ENCODE measurements around the gene ETF1. TPM values are rescaled to one million over a fixed set of nuclear protein-coding genes. Genes with fewer than 3 reads are reported as not detected.

Gene ETF1
- total and polyA plus RNA-seq, 9 of the 15 experiments (the other 6 are each of a cell fraction or from before 2014, with no cell fraction given), result 53.7 to 209 (median 164) TPM

DNA sequence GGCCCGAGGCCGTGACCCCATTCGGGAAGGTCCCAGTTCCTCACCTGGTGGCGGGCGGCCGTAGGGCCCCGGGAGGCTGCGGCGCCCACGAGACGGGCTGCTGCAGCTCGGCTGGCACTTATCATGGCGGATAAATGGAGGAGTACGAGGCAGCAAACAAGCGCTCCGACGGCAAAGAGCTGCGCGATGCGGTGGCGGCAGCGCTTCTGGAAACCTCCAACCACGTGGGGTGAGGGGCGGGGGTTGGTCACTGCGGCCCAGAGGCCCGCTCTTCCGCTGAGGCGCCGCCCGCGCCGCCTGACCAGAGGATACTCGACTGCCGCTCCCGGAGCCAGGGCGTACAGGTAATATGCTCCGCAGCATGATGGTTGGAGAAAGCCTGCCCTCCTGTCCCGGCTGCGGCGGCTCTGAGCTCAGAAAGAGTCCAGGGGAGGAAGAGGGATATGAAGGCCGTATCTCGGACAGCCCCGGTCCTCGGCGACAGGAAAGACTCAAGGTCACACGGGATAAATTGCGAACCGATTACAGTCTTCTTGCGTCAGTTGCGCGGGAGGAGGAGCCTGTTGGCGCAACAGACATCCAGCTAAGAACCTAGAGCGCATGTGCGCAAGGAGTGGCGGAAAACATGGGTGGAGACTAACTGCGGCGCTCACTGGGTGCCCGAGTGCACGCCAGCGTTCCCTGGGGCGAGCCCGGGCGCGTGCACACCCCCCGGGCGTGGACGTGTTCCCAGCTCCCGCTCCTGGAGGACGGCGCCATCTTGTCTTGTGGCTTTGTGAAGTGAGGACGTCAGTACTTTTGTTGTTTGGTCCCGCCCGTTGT, 32.4 kb upstream of the ETF1 start, which contains the start of gene HSPA9 (continued):
- no peak for TF ChIP-seq CEBPZ (IDR thresholded peaks at IDR 0.05; ENCODE audit: borderline replicate concordance, low read depth, low read length)
- TF ChIP-seq, protein P1, sequence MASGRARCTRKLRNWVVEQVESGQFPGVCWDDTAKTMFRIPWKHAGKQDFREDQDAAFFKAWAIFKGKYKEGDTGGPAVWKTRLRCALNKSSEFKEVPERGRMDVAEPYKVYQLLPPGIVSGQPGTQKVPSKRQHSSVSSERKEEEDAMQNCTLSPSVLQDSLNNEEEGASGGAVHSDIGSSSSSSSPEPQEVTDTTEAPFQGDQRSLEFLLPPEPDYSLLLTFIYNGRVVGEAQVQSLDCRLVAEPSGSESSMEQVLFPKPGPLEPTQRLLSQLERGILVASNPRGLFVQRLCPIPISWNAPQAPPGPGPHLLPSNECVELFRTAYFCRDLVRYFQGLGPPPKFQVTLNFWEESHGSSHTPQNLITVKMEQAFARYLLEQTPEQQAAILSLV (tag; IDR thresholded peaks at IDR 0.05), result peak; percentile 82
- TF ChIP-seq SFPQ (IDR thresholded peaks at IDR 0.05; ENCODE audit: low read depth, low read length), result no peak
- TF ChIP-seq FUS (optimal IDR thresholded peaks at IDR 0.05; ENCODE audit: low read depth, low read length), result peak; percentile 38
- TF ChIP-seq ESRRA (IDR thresholded peaks at IDR 0.05; ENCODE audit: borderline replicate concordance, low read depth), result peak; percentile 100
- no peak for TF ChIP-seq ZFP36 (IDR thresholded peaks at IDR 0.05; ENCODE audit: low read depth, low read length, partially characterized antibody)
- TF ChIP-seq, protein P2, sequence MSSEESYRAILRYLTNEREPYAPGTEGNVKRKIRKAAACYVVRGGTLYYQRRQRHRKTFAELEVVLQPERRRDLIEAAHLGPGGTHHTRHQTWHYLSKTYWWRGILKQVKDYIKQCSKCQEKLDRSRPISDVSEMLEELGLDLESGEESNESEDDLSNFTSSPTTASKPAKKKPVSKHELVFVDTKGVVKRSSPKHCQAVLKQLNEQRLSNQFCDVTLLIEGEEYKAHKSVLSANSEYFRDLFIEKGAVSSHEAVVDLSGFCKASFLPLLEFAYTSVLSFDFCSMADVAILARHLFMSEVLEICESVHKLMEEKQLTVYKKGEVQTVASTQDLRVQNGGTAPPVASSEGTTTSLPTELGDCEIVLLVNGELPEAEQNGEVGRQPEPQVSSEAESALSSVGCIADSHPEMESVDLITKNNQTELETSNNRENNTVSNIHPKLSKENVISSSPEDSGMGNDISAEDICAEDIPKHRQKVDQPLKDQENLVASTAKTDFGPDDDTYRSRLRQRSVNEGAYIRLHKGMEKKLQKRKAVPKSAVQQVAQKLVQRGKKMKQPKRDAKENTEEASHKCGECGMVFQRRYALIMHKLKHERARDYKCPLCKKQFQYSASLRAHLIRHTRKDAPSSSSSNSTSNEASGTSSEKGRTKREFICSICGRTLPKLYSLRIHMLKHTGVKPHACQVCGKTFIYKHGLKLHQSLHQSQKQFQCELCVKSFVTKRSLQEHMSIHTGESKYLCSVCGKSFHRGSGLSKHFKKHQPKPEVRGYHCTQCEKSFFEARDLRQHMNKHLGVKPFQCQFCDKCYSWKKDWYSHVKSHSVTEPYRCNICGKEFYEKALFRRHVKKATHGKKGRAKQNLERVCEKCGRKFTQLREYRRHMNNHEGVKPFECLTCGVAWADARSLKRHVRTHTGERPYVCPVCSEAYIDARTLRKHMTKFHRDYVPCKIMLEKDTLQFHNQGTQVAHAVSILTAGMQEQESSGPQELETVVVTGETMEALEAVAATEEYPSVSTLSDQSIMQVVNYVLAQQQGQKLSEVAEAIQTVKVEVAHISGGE (CRISPR knock-in tag; IDR thresholded peaks at IDR 0.05), result peak in 1 of 3 experiments; percentile 88; a peak in 2 of 6 replicates
- TF ChIP-seq, protein P3, sequence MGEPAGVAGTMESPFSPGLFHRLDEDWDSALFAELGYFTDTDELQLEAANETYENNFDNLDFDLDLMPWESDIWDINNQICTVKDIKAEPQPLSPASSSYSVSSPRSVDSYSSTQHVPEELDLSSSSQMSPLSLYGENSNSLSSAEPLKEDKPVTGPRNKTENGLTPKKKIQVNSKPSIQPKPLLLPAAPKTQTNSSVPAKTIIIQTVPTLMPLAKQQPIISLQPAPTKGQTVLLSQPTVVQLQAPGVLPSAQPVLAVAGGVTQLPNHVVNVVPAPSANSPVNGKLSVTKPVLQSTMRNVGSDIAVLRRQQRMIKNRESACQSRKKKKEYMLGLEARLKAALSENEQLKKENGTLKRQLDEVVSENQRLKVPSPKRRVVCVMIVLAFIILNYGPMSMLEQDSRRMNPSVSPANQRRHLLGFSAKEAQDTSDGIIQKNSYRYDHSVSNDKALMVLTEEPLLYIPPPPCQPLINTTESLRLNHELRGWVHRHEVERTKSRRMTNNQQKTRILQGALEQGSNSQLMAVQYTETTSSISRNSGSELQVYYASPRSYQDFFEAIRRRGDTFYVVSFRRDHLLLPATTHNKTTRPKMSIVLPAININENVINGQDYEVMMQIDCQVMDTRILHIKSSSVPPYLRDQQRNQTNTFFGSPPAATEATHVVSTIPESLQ (CRISPR knock-in tag; IDR thresholded peaks at IDR 0.05), result 0 out of 2 replicates have a peak, but pooled peaks have one; percentile 91
- TF ChIP-seq, protein P4, sequence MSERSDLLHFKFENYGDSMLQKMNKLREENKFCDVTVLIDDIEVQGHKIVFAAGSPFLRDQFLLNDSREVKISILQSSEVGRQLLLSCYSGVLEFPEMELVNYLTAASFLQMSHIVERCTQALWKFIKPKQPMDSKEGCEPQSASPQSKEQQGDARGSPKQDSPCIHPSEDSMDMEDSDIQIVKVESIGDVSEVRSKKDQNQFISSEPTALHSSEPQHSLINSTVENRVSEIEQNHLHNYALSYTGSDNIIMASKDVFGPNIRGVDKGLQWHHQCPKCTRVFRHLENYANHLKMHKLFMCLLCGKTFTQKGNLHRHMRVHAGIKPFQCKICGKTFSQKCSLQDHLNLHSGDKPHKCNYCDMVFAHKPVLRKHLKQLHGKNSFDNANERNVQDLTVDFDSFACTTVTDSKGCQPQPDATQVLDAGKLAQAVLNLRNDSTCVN (CRISPR knock-in tag; IDR thresholded peaks at IDR 0.05), result peak; percentile 77; the same call in 1 of the 2 replicates
- no peak; the same call in 1 of the 2 replicates for TF ChIP-seq RHOXF2B (CRISPR knock-in tag; conservative IDR thresholded peaks at IDR 0.05)
